GM18519 (cell line): ENCODE measurements around the gene CLDN14.

Source experiments
- ATAC-seq: cut with Tn5 transposase; IDR thresholded peaks from one replicate; pipeline ENCODE4 v1.9.1; 2021; ENCODE audit warnings: mild to moderate bottlenecking, moderate library complexity; ENCODE audit not compliant: unreplicated experiment, low FRiP score

Gene CLDN14

DNA sequence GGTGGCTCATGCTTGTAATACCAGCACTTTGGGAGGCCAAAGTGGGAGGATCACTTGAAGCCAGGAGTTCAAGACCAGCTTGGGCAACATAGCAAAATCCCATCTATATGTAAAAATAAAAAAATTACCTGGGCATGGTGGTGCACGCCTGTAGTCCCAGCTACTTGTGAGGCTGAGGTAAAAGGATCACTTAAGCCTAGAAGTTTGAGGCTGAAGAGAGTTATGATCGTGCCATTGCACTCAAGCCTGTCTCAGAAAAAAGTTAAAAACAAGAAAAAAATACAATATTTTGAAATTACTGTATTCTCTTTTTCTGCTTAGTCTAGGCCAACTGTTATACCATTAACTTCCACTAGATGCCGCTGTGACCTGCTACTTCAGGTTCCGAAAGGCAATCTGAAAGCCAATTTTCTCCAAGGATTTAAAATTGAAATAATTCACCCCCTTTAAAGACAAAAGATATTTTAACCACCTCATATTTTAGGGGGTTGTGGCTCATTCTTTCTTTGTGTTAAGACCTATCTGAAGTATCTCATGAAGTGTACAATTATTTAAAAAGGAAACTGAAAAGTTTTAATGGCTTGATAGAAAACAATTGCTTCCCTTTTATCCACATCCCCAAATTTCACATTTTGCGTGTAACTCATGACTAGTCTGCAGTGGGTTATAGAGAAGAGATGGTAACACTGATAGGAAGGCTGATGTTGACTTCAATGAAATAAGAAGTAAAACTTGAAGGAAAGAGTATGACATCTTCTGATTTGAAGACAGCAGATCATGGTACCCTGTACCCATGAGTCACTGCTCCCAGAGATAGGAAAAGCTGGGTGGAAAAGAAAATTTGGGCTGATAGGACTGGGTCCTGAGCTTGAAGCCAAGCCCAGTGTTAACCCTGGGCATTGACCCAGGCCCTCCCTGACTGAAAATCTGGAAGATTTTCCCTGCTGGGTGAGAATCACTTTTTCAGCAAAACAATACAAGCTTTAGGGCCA, 24.4 kb upstream of the CLDN14 start:
- ATAC-seq, result no peak

DNA sequence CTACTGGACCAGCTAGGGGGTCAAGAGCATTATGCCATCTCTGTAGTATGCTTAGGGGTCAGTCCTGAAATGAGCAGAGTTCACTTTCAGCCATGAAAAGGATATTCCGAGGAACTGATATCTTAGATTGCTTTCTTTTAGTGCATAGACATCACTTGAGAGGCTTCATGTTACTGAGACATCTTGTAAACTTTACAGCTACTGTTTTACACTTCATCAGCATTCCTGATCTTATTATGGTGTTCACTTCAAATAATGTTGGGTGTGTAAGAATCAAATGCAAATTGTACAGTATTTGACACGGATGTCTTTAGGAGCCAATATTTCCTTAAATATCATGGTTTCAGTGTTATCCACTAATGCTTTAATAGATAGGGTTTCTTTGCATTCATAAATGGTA, 22.4 kb upstream of the CLDN14 start:
- ATAC-seq, result no peak

GRCh38 chr21:36501589-36501892, 21.6 kb upstream of the CLDN14 start:
- ATAC-seq, result no peak

DNA sequence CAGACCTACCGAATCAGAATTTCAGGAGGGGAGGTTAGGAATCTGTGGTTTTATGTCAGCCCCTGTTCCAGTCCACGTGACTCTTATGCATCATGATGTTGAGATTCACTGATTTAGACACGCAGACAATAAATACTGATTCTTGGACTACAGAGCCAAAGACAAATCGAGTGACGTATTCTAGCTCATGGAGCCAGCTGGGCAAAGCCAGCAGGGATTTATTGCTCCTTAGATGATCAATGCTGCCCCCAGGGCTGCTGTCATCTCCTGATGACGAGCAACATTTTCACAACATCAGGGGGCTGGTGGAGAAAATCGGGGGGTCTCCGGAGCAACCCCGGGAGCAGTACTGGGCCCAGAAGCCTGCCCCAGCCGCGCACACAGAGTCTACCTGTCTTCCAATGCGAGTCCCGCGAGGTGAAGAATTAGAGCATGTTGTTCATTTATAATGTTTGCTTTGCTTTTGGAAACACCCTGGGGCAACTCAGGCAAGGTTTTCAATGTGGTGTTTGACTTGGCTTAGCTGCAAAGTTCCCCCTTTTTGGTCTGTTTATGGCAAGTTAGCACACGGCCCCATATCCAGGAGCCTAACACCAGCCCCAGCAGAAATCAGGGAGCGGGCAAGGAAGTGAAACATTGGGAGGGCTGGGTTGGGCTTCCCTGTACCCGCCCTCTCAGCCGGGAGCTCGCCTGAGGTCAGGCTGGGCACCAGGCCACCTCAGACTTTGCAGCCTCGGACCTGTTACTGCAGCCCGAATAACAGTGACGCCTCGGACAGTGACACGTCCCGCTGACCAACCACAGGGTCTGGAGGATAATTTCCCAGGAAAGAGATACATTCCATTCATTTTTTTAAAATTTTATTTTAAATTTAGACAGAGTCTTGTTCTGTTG, 19.9 kb upstream of the CLDN14 start:
- no peak for ATAC-seq

DNA sequence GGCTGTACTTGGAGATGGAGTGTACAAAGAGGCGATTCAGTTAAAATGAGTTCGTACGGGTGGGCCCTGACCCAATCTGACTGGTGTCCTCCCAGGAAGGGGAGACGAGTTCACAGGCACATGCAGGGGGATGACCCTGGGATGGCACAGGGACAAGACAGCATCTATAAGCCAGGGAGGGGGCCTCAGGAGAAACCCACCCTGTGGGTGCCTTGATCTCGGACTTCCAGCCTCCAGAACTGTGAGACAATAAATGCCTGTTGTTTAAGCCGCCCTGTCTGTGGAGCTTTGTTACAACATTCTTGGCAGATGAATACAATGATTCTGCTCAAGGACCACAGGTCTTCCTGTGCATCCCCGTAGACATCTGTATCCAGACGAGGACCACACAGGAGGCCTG, 14.6 kb upstream of the CLDN14 start:
- ATAC-seq, result no peak

DNA sequence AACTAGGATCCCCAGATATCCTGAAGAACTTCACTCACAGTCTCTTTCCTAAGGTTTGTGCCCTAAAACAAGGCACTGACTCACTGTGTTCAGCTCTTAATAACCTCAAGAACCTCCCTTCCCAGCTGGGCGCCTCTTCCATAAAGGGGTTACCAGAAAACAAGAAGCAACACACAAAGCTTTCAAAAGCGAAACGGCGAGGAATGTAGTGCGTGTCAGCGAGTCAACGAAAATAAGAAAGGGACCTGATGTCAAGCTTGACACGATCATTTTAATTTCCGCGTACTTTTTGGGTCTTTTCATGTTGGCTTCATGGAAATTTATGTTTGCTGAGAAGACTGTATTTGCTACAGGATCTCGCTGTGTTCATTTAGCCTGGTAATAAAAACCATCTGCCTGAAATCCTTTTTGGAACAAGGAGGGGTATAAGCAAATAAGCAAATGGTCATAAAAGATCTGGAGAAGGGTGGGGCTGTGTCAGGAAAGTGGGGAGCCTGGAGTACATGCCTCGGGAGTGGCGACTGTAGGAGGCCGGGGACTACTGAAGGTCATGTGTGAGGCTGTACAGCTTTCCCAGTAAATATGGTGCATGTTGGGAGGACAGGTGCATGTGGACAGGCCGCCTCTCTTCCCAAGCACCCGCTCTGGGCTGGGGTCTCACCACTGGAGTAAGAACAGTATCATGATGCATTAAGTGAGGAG, 11.4 kb upstream of the CLDN14 start:
- ATAC-seq, result no peak

DNA sequence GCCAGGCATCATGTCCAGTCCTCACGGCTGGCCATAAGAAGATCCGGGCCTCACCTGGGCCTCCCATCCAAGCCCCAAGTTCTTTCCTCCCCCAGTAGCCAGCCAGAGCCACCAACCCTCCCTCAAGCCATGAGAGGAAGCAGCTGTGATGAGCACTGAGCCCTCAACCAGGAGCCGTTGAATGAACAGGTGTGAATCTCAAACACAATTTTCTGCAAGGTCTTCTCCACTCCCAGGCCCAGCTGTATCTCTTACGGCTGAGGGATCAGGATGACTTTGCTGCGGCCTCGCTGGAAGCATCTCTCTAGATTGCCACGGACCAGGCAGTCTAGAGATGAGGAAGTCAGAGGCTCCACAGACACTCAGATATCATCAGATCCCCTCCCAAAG, 9.8 kb upstream of the CLDN14 start:
- ATAC-seq, result no peak

- ATAC-seq, result no peak
Observed at GRCh38 chr21:36489103-36489775, 9.3 kb upstream of the CLDN14 start.

DNA sequence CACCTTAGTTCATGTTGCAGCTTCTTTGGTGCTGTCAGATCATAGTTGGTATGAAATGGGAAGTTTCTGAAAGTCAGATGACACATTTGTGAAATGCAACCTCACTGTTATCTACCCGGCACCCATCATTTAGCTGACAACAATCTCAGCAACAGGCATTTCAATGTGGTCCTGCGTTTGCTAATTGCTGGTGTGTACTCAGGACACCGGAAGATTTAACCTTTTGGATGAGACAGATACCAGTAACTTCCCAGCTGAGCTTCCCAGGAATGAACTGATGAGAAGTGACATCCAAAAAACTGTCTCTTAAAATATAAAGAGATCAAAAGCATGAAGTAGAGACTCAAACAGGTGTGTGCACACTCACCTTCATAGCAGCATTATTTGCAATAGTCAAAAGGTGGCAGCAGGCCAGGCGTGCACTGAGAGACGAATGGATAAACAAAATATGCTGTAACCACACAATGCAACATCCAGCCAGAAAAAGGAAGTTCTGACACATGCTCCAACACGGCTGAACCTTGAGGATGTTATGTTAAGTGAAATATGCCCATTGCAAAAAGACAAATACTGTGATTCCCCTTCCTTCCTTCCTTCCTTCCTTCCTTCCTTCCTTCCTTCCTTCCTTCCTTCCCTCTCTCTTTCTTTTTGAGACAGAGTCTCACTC, 7.9 kb upstream of the CLDN14 start:
- ATAC-seq, result no peak

GRCh38 chr21:36486246-36486645, 6.3 kb upstream of the CLDN14 start:
- ATAC-seq, result no peak

- no peak for ATAC-seq
Observed at GRCh38 chr21:36485476-36485875, 5.6 kb upstream of the CLDN14 start.

- ATAC-seq, result no peak
Observed at GRCh38 chr21:36483095-36483494, 3.2 kb upstream of the CLDN14 start.

DNA sequence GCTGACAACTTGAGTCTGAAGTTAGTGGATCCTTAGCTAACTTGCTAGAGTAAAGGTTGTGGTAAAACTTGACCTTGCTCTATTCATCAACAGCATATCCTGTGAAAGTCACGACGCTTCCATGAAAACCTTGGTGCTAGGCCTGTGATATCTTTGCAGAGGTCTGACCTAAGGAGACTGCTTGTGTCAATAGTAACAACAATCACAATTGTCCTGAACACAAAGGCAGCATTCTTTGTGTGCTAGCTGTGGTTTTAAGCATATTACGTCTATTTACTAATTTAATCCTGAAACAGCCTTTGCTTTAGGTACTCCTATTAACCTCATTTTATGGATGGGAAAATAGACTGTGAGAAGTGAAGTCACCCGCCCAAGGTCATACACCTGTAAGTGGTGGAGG, 2.8 kb upstream of the CLDN14 start:
- ATAC-seq, result no peak

GRCh38 chr21:36482181-36482580, 2.3 kb upstream of the CLDN14 start:
- no peak for ATAC-seq

DNA sequence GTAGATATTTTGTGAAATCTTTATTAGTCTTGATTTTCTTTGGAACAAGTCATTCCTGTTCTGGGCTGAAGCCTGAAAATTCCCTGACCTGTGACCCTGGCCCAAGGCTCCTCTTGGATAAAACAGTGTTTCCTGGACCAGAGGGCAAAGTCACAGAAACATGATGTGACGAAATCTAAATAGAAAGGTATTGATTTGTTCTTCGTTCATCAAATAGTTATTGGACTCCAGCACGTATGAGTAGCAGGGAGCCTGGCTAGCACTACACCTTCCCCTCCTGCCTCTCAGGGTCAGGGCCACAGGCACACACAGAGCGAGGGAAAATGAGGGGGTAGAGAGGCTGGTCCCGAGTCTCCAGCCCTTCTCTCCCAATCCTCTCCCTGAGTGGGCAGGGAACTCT, 1.7 kb upstream of the CLDN14 start:
- no peak for ATAC-seq

GRCh38 chr21:36480618-36481017, 696 bp upstream of the CLDN14 start:
- no peak for ATAC-seq

DNA sequence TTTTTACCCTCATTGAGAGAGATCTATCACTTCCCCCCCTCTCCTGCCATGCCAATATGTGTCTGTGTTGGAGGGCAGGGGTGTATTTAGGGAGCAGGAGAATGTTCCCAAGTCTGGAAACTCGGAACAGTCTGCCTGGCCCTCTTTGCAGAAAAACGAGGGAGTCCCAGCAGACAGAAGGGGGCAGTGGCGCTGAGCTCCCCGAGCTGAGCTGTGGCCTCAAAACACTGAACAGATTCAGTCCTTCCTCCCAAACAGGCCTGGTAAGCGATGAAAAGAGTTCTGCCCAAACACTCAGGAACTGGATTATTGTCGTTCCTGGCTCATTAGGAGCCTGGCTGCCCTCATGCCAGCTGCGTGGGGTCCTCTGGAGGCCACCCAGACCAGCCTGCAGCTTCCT, 981 bp downstream of the CLDN14 start:
- no peak for ATAC-seq

DNA sequence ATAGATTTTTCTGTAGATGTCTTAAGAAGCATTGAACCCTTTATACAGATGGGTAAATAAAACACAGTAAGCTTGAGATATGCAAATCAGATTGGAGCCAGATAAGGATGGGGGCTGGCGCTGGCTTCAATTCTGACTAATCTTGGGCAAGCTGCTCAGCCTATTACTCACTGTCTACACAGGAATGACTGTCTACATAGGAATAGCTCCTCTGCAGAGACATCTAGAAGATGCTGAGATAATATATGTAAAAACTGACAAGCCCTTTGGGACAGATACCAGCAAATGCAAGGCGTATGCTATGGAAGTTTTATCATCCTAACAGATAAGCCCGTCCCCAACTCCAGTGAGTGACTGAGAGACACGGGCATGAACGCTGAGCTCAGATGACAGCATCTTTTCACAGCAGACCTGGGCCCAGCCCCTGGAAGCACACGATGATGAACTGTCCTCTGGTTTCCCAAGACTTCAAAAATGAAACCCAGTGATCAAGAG, 1.7 kb downstream of the CLDN14 start:
- ATAC-seq, result no peak

DNA sequence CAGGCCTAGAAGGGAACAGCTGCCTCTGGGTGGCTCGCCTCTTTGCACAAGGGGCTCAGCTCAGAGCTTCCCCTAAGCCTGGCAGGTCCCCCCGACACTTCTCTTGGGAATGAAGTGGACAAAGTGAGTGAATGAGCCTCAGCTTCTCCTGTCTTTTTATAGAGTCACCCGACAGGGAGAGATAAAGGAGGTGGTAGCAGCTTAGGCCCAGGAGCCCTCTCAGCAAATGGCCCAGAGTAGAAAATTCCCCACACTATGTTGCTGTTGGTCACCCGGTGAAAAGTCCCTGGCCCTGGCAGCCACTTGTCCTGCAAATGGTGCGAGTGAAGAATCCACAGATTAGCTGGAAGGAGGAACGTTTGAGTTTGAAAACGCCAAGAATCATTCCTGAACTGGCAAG, 2.4 kb downstream of the CLDN14 start:
- no peak for ATAC-seq

- no peak for ATAC-seq
Observed at GRCh38 chr21:36477001-36477400, 2.9 kb downstream of the CLDN14 start.
